T-helper 17 cell (primary cell): ENCODE data around the gene ARID5B. TPM values are rescaled to one million over a fixed set of nuclear protein-coding genes. Genes with fewer than 3 reads are reported as not detected.
"Not testable (repeated sequence)": the region's sequence is repeated elsewhere in the genome, so short reads cannot be mapped to it uniquely, and the experiment has no call there.

Experiments used
- ATAC-seq: fragments of 150-1000 bp; cut with Tn5 transposase; 2 replicates; pipeline ENCODE4 v1.10.0; 2021; ENCODE audit warnings: mild to moderate bottlenecking, moderate library complexity
- DNase-seq, 3 donors: peaks; one replicate each; pipeline versions ENCODE4 v3.0.0 to v3.0.0-alpha.2; 2020 to 2021
- H3K9me3 ChIP-seq: one replicate; pipeline ENCODE4 v1.7.0; 2013; ENCODE audit warnings: low read length, mild to moderate bottlenecking; ENCODE audit not compliant: control insufficient read depth, poor library complexity, severe bottlenecking
- H3K27ac Mint-ChIP-seq: one replicate; pipeline ENCODE4 v1.8.0; 2022; ENCODE audit warnings: mild to moderate bottlenecking, moderate library complexity, mixed read lengths
- H3K27me3 Mint-ChIP-seq: one replicate; pipeline ENCODE4 v1.8.0; 2022; ENCODE audit warnings: mixed read lengths
- H3K36me3 Mint-ChIP-seq: one replicate; pipeline ENCODE4 v1.8.0; 2022; ENCODE audit warnings: low read depth, mixed read lengths
- H3K4me1 Mint-ChIP-seq: one replicate; pipeline ENCODE4 v1.8.0; 2022; ENCODE audit warnings: mild to moderate bottlenecking, mixed read lengths
- H3K4me3 Mint-ChIP-seq: one replicate; pipeline ENCODE4 v1.8.0; 2022; ENCODE audit warnings: mild to moderate bottlenecking, moderate library complexity, mixed read lengths
- total RNA-seq, 4 donors: library from RNA in 2 of 4; stranded (reverse) in 2 of 4; gene quantifications; one replicate each; pipeline ENCODE4 v1.2.3 and lab custom pipeline; 2022 to 2026

The ARID5B gene
- total RNA-seq, 2 donors from 2014 or later = 58.2 to 67.6 TPM

DNA sequence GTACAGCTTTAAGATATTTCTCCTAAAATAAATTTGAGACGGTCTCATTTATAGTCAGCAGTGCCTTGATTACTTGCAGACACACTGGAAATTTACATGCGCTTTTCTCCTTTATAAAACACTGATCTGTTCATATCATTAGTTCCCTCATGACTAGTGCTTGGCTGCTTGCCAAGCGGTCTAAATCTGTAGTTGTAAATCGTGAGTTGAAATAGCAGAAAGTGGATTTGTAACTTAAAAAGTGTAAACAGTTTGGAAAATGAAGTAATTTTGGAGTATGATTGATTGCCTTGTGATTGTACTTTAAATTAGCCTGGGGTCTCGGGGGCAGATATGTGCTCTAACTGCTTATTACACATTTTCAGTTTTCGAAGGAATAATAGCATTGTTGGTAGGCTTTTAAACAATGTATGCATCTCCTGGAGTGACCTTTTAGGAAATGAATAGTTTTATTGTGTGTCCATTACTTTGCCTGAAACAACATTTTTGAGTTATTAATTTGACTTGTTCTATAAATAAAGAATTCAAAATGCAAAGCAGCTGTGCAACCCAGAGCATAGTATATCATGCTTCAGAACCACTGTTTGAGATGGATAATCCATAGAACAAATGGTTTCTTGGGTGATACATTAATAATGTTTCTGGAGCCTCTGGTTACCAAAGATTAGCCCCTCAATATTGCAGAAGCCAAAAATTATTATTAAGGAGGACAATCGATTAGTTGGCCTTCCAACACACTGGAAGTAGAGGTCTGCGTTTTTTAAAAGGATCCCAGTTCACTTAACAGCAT, 73.3 kb downstream of the ARID5B start:
- peaks cover 2% of the 10 kb centered on the region for H3K36me3 Mint-ChIP-seq
- H3K27ac Mint-ChIP-seq = peak overlapping the region; percentile 45
- no peak for ATAC-seq

DNA sequence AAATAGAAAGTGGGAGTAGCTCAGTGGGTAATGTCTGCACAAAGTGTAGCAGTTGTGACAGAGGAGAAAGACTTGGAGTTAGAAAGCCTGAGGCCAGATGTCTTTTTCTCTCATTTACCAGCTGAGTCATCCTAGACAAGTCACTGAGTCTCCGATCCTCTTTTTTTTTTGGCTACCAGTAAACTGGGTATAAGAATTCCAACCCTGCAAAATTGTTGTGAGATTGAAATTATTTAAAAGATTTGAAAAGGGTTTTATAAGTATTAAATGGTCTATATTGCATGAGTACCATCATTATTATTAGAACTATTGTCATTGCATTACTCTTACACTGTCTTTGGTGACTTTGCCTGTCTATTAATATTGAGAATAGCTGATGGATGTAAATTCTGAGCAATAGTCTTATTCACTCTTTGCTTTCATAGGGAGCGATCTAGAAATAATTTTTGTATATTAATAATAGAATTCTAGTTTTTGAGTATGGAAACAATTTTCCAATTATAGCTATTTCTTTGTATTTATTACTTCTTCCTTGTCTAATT, 74.0 kb downstream of the ARID5B start:
- Mint-ChIP-seq H3K27ac (no peak overlapping the region), H3K4me3 (no peak overlapping the region), H3K36me3 (peaks cover 2% of the 10 kb centered on the region), H3K4me1 (peaks cover 8% of the 10 kb centered on the region), H3K27me3 (no peaks in the 10 kb centered on the region)
- no peaks in the 10 kb centered on the region for H3K9me3 ChIP-seq
- ATAC-seq (no peak), DNase-seq (no peak)

More for the DNA sequence above, 73.3 kb downstream of the ARID5B start:
- Mint-ChIP-seq H3K4me1 (peaks cover 8% of the 10 kb centered on the region), H3K4me3 (no peak overlapping the region), H3K27me3 (no peaks in the 10 kb centered on the region)
- no peak for DNase-seq
- H3K9me3 ChIP-seq = no peaks in the 10 kb centered on the region

DNA sequence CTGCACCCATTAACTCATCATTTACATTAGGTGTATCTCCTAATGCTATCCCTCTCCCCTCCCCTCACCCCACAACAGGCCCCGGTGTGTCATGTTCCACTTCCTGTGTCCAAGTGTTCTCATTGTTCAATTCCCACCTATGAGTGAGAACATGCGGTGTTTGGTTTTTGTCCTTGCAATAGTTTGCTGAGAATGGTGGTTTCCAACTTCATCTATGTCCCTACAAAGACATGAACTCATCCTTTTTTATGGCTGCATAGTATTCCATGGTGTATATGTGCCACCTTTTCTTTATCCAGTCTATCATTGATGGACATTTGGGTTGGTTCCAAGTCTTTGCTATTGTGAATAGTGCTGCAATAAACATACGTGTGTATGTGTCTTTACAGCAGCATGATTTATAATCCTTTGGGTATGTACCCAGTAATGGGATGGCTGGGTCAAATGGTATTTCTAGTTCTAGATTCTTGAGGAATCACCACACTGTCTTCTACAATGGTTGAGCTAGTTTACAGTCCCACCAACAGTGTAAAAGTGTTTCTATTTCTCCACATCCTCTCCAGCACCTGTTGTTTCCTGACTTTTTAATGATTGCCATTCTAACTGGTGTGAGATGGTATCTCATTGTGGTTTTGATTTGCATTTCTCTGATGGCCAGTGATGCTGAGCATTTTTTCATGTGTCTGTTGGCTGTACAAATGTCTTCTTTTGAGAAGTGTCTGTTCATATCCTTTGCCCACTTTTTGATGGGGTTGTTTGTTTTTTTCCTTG, 75.6 kb downstream of the ARID5B start:
- H3K36me3 Mint-ChIP-seq, H3K27ac Mint-ChIP-seq, DNase-seq, H3K4me3 Mint-ChIP-seq, ATAC-seq, H3K9me3 ChIP-seq, H3K27me3 Mint-ChIP-seq, H3K4me1 Mint-ChIP-seq: not testable (repeated sequence)

DNA sequence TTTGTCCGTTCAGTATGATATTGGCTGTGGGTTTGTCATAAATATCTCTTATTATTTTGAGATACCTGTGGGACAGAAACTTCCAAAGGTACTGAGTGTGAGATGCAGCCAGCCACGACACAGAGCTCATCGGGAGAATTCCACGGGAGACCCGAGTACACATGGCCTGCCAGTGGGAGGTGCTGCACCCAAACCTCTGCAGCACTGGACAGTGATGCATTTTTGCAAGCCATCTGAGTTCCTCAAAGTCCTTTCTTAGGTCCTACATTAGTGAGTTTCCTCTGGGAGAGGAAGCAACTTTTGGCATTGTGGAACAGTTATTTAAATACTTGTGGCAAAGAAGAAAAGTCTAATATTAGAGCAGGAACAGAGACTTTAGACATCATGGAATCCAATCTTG, 77.5 kb downstream of the ARID5B start:
- Mint-ChIP-seq H3K4me3 (no peak overlapping the region), H3K27ac (no peak overlapping the region), H3K36me3 (no peaks in the 10 kb centered on the region), H3K27me3 (no peaks in the 10 kb centered on the region), H3K4me1 (peaks cover 3% of the 10 kb centered on the region)
- DNase-seq (no peak), ATAC-seq (no peak)
- no peaks in the 10 kb centered on the region for H3K9me3 ChIP-seq

DNA sequence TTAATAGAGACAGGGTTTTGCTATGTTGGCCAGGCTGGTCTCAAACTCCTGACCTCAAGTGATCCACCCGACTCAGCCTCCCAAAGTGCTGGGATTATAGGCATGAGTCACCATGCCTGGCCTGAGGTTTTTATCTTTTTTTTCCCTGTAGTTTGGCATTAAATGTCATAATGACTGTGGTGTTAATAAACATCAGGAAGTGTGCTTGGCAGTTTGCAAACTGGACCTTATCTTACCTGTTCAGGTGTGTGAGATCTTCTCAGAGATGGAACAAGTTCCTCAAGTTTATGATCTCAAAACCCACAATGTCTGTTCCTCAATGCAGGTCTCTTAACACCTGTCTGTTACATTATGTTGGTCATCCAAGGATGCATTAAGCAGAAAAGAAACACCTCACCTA, 80.0 kb downstream of the ARID5B start:
- DNase-seq (no peak), ATAC-seq (no peak)
- Mint-ChIP-seq H3K4me1 (peaks cover 13% of the 10 kb centered on the region), H3K4me3 (no peak overlapping the region), H3K27me3 (no peaks in the 10 kb centered on the region), H3K36me3 (peaks cover 2% of the 10 kb centered on the region), H3K27ac (peak overlapping the region; percentile 51)
- no peaks in the 10 kb centered on the region for H3K9me3 ChIP-seq

DNA sequence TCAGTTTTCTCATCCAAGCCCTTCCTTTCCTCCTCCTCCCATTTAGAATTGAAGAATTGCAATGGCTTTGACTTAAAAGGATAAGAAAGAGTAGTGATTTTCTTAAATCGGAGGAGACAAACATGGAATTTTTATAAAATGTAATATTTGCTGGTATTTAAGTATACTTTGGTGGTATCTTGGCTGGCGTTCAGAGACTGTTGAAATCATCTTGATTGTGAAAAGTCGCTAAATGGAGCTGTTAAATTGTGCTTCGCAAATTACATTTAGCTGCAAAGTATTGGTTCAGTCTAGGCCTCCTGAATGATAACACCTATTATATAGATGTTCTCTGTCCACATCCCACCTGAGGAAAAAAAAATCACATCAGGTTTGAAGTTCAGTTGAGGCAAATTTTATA, 81.8 kb downstream of the ARID5B start:
- Mint-ChIP-seq H3K4me1 (peaks cover 29% of the 10 kb centered on the region), H3K4me3 (no peak overlapping the region), H3K27ac (peak overlapping the region; percentile 51), H3K36me3 (peaks cover 2% of the 10 kb centered on the region), H3K27me3 (no peaks in the 10 kb centered on the region)
- ATAC-seq (no peak), DNase-seq (no peak)
- no peaks in the 10 kb centered on the region for H3K9me3 ChIP-seq

DNA sequence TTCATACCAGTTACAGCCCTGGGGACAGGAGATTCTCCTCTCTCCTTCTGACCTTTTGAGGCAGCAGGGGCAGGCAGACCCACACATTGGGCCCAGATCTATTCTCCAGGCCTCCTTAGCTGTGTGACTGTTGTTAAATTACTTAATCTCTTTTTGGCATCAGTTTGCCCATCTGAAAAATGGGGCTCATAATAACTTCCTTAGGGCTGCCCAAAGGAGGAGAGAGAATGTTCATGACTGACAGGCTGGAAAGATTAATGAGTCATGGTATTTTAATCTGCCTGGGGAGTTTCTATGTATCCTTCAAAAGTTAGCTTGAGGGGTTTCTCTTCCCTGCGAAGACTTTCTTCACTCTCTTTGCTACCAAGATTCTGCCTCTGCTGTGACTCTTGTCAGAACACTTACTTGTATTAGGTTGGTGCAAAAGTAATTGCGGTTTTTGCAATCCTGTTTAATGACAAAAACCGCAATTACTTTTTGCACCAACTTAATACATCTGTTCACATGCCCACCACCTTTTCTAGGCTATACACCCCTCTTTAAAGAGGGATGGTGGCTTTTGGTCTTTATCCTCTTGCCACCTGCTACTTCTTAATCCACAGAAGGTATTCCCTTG, 83.4 kb downstream of the ARID5B start:
- Mint-ChIP-seq H3K27ac (peak overlapping the region; percentile 93), H3K36me3 (peaks cover 2% of the 10 kb centered on the region), H3K27me3 (no peaks in the 10 kb centered on the region), H3K4me3 (no peak overlapping the region), H3K4me1 (peaks cover 31% of the 10 kb centered on the region)
- no peak for ATAC-seq
- H3K9me3 ChIP-seq = no peaks in the 10 kb centered on the region
- DNase-seq = no peak

DNA sequence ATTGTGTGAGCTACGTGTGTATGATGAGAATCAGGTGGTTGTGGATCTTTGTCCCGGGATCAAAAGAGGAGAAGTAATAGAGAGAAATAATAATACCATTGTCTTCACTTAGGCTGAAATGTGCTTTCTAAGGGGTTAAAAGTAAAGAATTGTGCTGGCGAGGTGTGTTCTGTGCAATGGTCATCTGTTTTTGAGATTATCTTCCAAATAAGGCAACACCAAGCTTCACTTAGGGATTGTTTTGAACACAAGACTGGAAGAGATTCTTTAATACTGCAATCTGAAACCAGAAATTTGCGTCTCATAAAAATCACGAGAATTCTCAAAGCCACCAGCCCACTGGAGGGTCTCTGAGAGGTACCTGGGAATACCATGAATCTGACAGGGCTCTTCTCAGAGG, 84.2 kb downstream of the ARID5B start:
- peaks cover 3% of the 10 kb centered on the region for H3K36me3 Mint-ChIP-seq

DNA sequence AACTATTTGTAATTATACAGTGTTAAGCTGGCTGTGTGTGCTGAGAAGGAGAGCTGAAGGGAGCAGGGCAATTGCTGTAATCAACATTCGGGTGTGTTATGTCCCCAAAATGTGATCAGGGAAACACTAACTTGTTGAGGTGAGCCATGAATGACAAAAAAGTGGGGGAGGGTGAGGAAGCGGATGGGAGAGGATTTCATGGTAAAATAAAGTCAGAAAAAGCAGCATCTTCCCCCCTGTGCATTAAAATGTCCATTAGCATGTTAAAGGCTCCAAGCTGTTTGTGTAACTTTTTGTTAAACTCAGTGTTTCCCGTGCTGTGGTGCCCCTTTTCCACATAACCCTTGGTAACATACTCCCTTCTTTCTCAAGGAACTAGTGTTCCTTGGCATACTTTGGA, 84.9 kb downstream of the ARID5B start:
- DNase-seq = no peak
- ATAC-seq = no peak
- Mint-ChIP-seq H3K27ac (peak overlapping the region; percentile 93), H3K4me3 (no peak overlapping the region), H3K27me3 (no peaks in the 10 kb centered on the region), H3K4me1 (peaks cover 34% of the 10 kb centered on the region), H3K36me3 (peaks cover 4% of the 10 kb centered on the region)
- H3K9me3 ChIP-seq = no peaks in the 10 kb centered on the region

More for the DNA sequence above, 84.2 kb downstream of the ARID5B start:
- no peaks in the 10 kb centered on the region for H3K27me3 Mint-ChIP-seq
- no peaks in the 10 kb centered on the region for H3K9me3 ChIP-seq
- ATAC-seq (no peak), DNase-seq (no peak)
- H3K27ac Mint-ChIP-seq = peak overlapping the region; percentile 93
- no peak overlapping the region for H3K4me3 Mint-ChIP-seq
- H3K4me1 Mint-ChIP-seq = peaks cover 32% of the 10 kb centered on the region

DNA sequence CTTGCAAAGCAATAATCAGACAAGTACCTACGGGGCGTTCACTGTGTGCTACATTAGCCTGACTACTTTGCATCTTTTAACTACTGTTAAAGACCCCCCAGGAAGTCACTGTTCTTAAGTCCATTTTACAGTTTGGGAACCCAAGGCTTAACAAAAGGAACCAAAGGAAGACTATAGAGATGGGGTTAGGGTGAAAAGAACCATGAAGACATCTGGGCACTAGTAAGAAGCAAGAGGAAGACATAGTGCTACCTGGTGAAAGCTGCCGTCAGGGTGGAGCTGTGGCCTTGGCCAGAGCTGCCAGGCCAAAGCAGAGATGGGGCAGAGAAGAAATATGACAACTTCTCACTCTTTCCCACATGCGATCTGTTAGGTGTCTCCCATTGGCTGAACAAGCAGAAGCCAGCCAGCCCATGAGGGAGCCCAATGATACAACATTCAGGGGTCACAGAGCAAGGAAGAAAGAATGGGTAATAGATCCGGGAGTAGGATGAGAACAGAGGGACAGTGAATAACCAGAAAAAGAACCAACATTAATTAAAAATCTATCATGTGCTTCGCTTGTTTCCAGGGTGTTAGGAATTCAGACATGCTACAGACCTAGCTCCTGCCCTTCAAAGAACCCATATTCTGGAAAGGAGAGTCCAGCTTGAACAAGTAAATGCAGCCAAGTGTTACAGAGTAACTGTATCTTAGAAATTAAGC, 85.4 kb downstream of the ARID5B start:
- peaks cover 4% of the 10 kb centered on the region for H3K36me3 Mint-ChIP-seq
- peak overlapping the region; percentile 93 for H3K27ac Mint-ChIP-seq
- peak overlapping the region; percentile 41 for H3K4me3 Mint-ChIP-seq
- peaks cover 34% of the 10 kb centered on the region for H3K4me1 Mint-ChIP-seq
- no peaks in the 10 kb centered on the region for H3K27me3 Mint-ChIP-seq
- no peak for ATAC-seq
- no peak for DNase-seq
- H3K9me3 ChIP-seq = no peaks in the 10 kb centered on the region

DNA sequence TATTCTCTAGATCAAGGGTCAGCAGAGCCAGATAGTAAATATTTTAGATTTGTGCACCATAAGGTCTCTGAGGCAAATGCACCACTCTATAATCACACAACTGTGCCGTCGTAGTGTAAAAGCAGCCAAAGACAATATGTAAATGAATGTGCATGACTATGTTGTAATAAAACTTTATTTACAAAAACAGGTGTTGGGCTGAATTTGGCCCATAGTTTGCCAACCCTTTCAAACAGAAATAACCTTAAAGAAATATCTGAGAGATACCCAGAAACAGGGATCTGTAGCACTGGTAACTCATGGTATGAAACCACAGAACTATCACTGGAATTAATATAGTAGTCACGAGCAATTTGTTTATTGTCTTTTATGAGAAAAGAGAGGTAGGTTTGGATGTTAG, 86.0 kb downstream of the ARID5B start:
- peak overlapping the region; percentile 75 for H3K4me3 Mint-ChIP-seq
- DNase-seq (no peak), ATAC-seq (peak; percentile 15)
- no peaks in the 10 kb centered on the region for H3K27me3 Mint-ChIP-seq
- peaks cover 40% of the 10 kb centered on the region for H3K4me1 Mint-ChIP-seq
- H3K36me3 Mint-ChIP-seq = peaks cover 4% of the 10 kb centered on the region
- no peaks in the 10 kb centered on the region for H3K9me3 ChIP-seq
- peak overlapping the region; percentile 93 for H3K27ac Mint-ChIP-seq

DNA sequence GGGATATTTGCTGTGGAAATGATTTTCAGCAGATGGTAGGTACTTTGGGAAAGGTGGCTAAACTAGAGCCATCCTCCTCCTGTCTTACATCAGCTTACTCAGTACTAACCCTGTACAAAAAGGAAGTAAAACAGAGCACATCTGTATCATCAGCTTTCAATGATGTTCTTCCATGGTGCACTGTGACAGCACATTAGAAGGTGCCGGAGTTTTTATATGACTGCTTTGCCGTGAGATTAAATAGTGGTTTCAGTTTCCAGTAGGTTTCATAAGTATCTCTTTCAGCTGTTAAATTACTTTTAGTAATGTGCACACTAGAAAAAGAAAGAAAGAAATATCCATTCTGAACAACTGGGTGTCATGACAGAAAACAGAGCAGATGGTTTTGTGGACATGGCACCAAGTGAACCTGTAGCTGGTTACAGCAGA, 86.5 kb downstream of the ARID5B start:
- no peak for DNase-seq
- H3K27ac Mint-ChIP-seq = peak overlapping the region; percentile 93
- peaks cover 4% of the 10 kb centered on the region for H3K36me3 Mint-ChIP-seq
- ATAC-seq = peak; percentile 68
- H3K27me3 Mint-ChIP-seq = no peaks in the 10 kb centered on the region
- H3K4me1 Mint-ChIP-seq = peaks cover 44% of the 10 kb centered on the region
- no peaks in the 10 kb centered on the region for H3K9me3 ChIP-seq
- peak overlapping the region; percentile 75 for H3K4me3 Mint-ChIP-seq
